Ascending aorta (tissue), 2 donors: ENCODE results near the gene ARID4B. TPM values are rescaled to one million over a fixed set of nuclear protein-coding genes. Genes with fewer than 3 reads are reported as not detected.

Experiments
- DNase-seq, 2 donors: peaks; one replicate each; pipeline ENCODE4 v3.0.0-alpha.2; 2019; ENCODE audit warnings: low spot score in 2 of 2
- H3K27ac ChIP-seq, 2 donors: fragments of 200-600 bp; sonication (generic); one replicate each; pipeline ENCODE4 v1.5.1; 2016 to 2017; ENCODE audit warnings: mild to moderate bottlenecking in 1 of 2
- H3K27me3 ChIP-seq: fragments of 200-600 bp; sonication (generic); one replicate; pipeline ENCODE4 v1.5.1; 2017
- H3K36me3 ChIP-seq, 2 donors: fragments of 200-600 bp; sonication (generic); one replicate each; pipeline ENCODE4 v1.5.1; 2016
- H3K4me1 ChIP-seq, 2 donors: fragments of 200-600 bp; sonication (generic); one replicate each; pipeline ENCODE4 v1.5.1; 2016 to 2017; ENCODE audit warnings: mild to moderate bottlenecking in 1 of 2
- H3K4me3 ChIP-seq, 2 donors: fragments of 200-600 bp; sonication (generic); one replicate each; pipeline ENCODE4 v1.5.1; 2016 to 2017; ENCODE audit warnings: mild to moderate bottlenecking in 1 of 2
- H3K9me3 ChIP-seq, 2 donors: fragments of 200-600 bp; sonication (generic); one replicate each; pipeline ENCODE4 v1.5.1; 2016
- CTCF ChIP-seq, 3 experiments: fragments of 200-600 bp in 2 of 3; fragments of 450-650 bp in 1 of 3; sonication (generic) in 2 of 3; IDR thresholded peaks; one replicate each; pipeline ENCODE4 v1.5.1; 2016 to 2019; ENCODE audit warnings: antibody characterized with exemption in 3 of 3, mild to moderate bottlenecking in 1 of 3, moderate library complexity in 1 of 3
- intact Hi-C: fragments of 100-400 bp; cut with DNase I; formaldehyde crosslinking; loops from one replicate; pipeline ENCODE4 v1.15.1; 2023
- total RNA-seq: library from RNA; depleted of rRNA; stranded (reverse); fragments of >200 nt; gene quantifications from one replicate; pipeline ENCODE4 v1.1.0, GENCODE V29; 2016

The ARID4B gene
- total RNA-seq, 1 donor from 2014 or later = 22.5 TPM

- TF ChIP-seq CTCF (IDR thresholded peaks at IDR 0.05) = no peak
- no peak overlapping the region for H3K4me3 ChIP-seq
- intact Hi-C loops = no loop called here
- H3K9me3 ChIP-seq = no peaks in the 10 kb centered on the region
- peaks cover 0 to 5% of the 10 kb centered on the region in 2 donors for H3K4me1 ChIP-seq
- DNase-seq = no peak
- no peaks in the 10 kb centered on the region for H3K27me3 ChIP-seq
- no peaks in the 10 kb centered on the region for H3K36me3 ChIP-seq
- no peak overlapping the region for H3K27ac ChIP-seq
Observed at GRCh38 chr1:235268379-235269125, 59.4 kb downstream of the ARID4B start.

- Histone ChIP-seq H3K36me3 (no peaks in the 10 kb centered on the region), H3K4me1 (peaks cover 0 to 7% of the 10 kb centered on the region in 2 donors)
- intact Hi-C loops = no loop called here
Observed at GRCh38 chr1:235266967-235267366, 61.0 kb downstream of the ARID4B start.

GRCh38 chr1:235266325-235266724 is 61.7 kb downstream of the ARID4B start:
- no peak for DNase-seq
- no peaks in the 10 kb centered on the region for H3K27me3 ChIP-seq
- H3K9me3 ChIP-seq = no peaks in the 10 kb centered on the region
- H3K4me3 ChIP-seq = no peak overlapping the region
- intact Hi-C loops = no loop called here
- no peaks in the 10 kb centered on the region for H3K36me3 ChIP-seq
- H3K27ac ChIP-seq = no peak overlapping the region
- peaks cover 0 to 7% of the 10 kb centered on the region in 2 donors for H3K4me1 ChIP-seq
- no peak for TF ChIP-seq CTCF (IDR thresholded peaks at IDR 0.05)

More at GRCh38 chr1:235266967-235267366, 61.0 kb downstream of the ARID4B start:
- DNase-seq = no peak
- Histone ChIP-seq H3K9me3 (no peaks in the 10 kb centered on the region), H3K4me3 (no peak overlapping the region), H3K27me3 (no peaks in the 10 kb centered on the region), H3K27ac (no peak overlapping the region)
- no peak for TF ChIP-seq CTCF (IDR thresholded peaks at IDR 0.05)

GRCh38 chr1:235265900-235266299 is 62.1 kb downstream of the ARID4B start:
- Histone ChIP-seq H3K27me3 (no peaks in the 10 kb centered on the region), H3K9me3 (no peaks in the 10 kb centered on the region), H3K27ac (no peak overlapping the region), H3K4me1 (peaks cover 0 to 7% of the 10 kb centered on the region in 2 donors), H3K36me3 (no peaks in the 10 kb centered on the region), H3K4me3 (no peak overlapping the region)
- TF ChIP-seq CTCF (IDR thresholded peaks at IDR 0.05) = no peak
- no peak for DNase-seq
- intact Hi-C loops = no loop called here

GRCh38 chr1:235264327-235264726 is 63.7 kb downstream of the ARID4B start:
- Histone ChIP-seq H3K27me3 (no peaks in the 10 kb centered on the region), H3K4me1 (peaks cover 0 to 5% of the 10 kb centered on the region in 2 donors), H3K9me3 (no peaks in the 10 kb centered on the region), H3K36me3 (peaks cover 0 to 3% of the 10 kb centered on the region in 2 donors), H3K27ac (no peak overlapping the region), H3K4me3 (no peak overlapping the region)
- TF ChIP-seq CTCF (IDR thresholded peaks at IDR 0.05) = no peak
- intact Hi-C loops = no loop called here
- DNase-seq = no peak
